Transverse colon (tissue), 4 donors: Measurements from ENCODE around the gene KCNH1.

Experiments
- CTCF ChIP-seq, 5 experiments: fragments of 200-600 bp in 3 of 5; fragments of 450-650 bp in 2 of 5; sonication (generic) in 3 of 5; IDR thresholded peaks; 1 replicate in 2 of 5; 2 replicates in 3 of 5; pipeline ENCODE4 v1.5.1; 2016 to 2017; ENCODE audit warnings: antibody characterized with exemption in 5 of 5, inconsistent platforms in 3 of 5, mild to moderate bottlenecking in 2 of 5, moderate library complexity in 1 of 5
- POLR2AphosphoS5 ChIP-seq, 3 donors: sonication (generic); formaldehyde crosslinking; IDR thresholded peaks; one replicate each; pipeline ENCODE4 v1.6.1; 2016; ENCODE audit warnings: antibody characterized with exemption in 3 of 3

- TF ChIP-seq POLR2AphosphoS5 (IDR thresholded peaks at IDR 0.05) (no peak), CTCF (IDR thresholded peaks at IDR 0.05) (no peak)
Measured at GRCh38 chr1:211155040-211155439, 21.1 kb upstream of the KCNH1 start.
